ENCODE results near the gene CIAO3. TPM values are rescaled to one million over a fixed set of nuclear protein-coding genes. Genes with fewer than 3 reads are reported as not detected.

Gene CIAO3
- total RNA-seq, 1 experiment from 2014 or later: 21.9 TPM

DNA sequence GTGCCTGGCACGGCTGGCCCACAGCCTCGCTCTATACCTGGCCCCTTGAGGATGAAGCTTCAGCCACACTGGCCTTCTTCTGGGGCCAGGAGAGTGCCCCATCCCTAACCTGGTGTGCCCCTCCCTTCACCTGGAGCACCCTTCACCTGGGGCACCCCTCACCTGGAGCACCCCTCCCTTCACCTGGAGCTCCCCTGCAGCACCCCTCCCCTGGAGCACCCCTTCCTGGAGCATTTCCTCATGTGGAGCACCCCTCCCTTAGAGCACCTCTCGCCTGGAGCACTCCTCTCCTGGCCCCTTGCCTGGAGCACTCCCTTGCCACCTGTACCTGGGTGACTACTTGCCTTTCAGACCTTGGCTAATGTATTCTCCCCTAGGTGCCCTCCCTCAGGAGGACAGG, 32.8 kb downstream of the CIAO3 start:
- no peak overlapping the region for H2BK12ac ChIP-seq (ENCODE audit: insufficient read length, low read depth, low read length)
- H3K4me1 ChIP-seq (ENCODE audit: insufficient read depth, low read length): no peaks in the 10 kb centered on the region
- no peak overlapping the region for H3T11ph ChIP-seq (ENCODE audit: low read length)
- H3K18ac ChIP-seq (ENCODE audit: insufficient read length, low read depth, low read length): no peak overlapping the region
- H3K23ac ChIP-seq (ENCODE audit: insufficient read length, low read depth, low read length): no peak overlapping the region
- H3K9me3 Mint-ChIP-seq: peaks cover 0 to 2% of the 10 kb centered on the region in 2 experiments; a peak in 2 of 5 replicates
- no peak overlapping the region for H3K4me2 ChIP-seq (ENCODE audit: insufficient read depth, insufficient read length, low read length)
- H3K27me3 Mint-ChIP-seq (ENCODE audit: low read depth): peaks cover 81% of the 10 kb centered on the region
- H3K27ac ChIP-seq (ENCODE audit: insufficient read length, low read depth, low read length): no peak overlapping the region
- H3K79me1 ChIP-seq (ENCODE audit: insufficient read depth, low read depth, low read length, poor library complexity, severe bottlenecking): no peaks in the 10 kb centered on the region
- H3K23me2 ChIP-seq (ENCODE audit: insufficient read length, low read depth, low read length, poor library complexity, severe bottlenecking): peaks cover 4% of the 10 kb centered on the region
- WGBS (ENCODE audit: extremely low coverage, insufficient read length, low lambda C conversion rate): no CpG with 5 or more reads among the region's 3 CpGs
- no peaks in the 10 kb centered on the region for H3K79me2 ChIP-seq (ENCODE audit: insufficient read depth, low read length)
- H3K9me3 ChIP-seq (ENCODE audit: control insufficient read depth, low read depth, low read length): no peaks in the 10 kb centered on the region
- H4K20me1 ChIP-seq (ENCODE audit: control insufficient read depth, insufficient read depth, insufficient read length): no peaks in the 10 kb centered on the region
- no peak overlapping the region for H2BK15ac ChIP-seq (ENCODE audit: low read depth, low read length)
- H3K14ac ChIP-seq (ENCODE audit: insufficient read depth, low read length): no peak overlapping the region
- TF ChIP-seq, protein P1, sequence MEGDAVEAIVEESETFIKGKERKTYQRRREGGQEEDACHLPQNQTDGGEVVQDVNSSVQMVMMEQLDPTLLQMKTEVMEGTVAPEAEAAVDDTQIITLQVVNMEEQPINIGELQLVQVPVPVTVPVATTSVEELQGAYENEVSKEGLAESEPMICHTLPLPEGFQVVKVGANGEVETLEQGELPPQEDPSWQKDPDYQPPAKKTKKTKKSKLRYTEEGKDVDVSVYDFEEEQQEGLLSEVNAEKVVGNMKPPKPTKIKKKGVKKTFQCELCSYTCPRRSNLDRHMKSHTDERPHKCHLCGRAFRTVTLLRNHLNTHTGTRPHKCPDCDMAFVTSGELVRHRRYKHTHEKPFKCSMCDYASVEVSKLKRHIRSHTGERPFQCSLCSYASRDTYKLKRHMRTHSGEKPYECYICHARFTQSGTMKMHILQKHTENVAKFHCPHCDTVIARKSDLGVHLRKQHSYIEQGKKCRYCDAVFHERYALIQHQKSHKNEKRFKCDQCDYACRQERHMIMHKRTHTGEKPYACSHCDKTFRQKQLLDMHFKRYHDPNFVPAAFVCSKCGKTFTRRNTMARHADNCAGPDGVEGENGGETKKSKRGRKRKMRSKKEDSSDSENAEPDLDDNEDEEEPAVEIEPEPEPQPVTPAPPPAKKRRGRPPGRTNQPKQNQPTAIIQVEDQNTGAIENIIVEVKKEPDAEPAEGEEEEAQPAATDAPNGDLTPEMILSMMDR (conservative IDR thresholded peaks at IDR 0.05): no peak
- no peaks in the 10 kb centered on the region for H3K36me3 Mint-ChIP-seq (ENCODE audit: insufficient read depth in 1 of 3, low read depth in 3 of 3)
- H3K27ac Mint-ChIP-seq: no peak overlapping the region
- H3K4ac ChIP-seq (ENCODE audit: low read depth, low read length): no peak overlapping the region
- peaks cover 3 to 10% of the 10 kb centered on the region in 2 experiments; a peak in 3 of 4 replicates for H3K4me1 Mint-ChIP-seq
- no peak overlapping the region for H2BK5ac ChIP-seq (ENCODE audit: insufficient read length, low read length)
- no peak overlapping the region for H2AFZ ChIP-seq (ENCODE audit: low read length)
- H4K8ac ChIP-seq (replicated peaks; ENCODE audit: insufficient read length, low read depth, low read length): no peak overlapping the region
- H3K27me3 ChIP-seq (ENCODE audit: insufficient read depth, low read length): peaks cover 31% of the 10 kb centered on the region; the same call in 1 of the 2 replicates
- no peak overlapping the region for H2BK20ac ChIP-seq (ENCODE audit: low read depth, low read length, poor library complexity, severe bottlenecking)
- peak overlapping the region in 1 of 2 experiments; percentile 48; a peak in 2 of 5 replicates for H3K4me3 Mint-ChIP-seq
- no peak overlapping the region for H2AK5ac ChIP-seq (ENCODE audit: insufficient read length, low read length)
- no peak overlapping the region for H2BK120ac ChIP-seq (ENCODE audit: low read depth, low read length, poor library complexity, severe bottlenecking)
- H4K5ac ChIP-seq (ENCODE audit: insufficient read length, low read depth, low read length): no peak overlapping the region
- no peak overlapping the region for H3K56ac ChIP-seq (ENCODE audit: insufficient read length, low read depth, low read length)
- no peak overlapping the region for H3K9ac ChIP-seq (ENCODE audit: extremely low read depth, insufficient read length, low read length)
- no peak overlapping the region for H4K91ac ChIP-seq (ENCODE audit: insufficient read length, low read depth, low read length)
- no peak for DNase-seq

Data from H9 (cell line).